ENCODE measurements around the gene OR5AC2. TPM values are rescaled to one million over a fixed set of nuclear protein-coding genes. Genes with fewer than 3 reads are reported as not detected.

OR5AC2 gene
- polyA plus RNA-seq, 1 donor (not counting 4 experiments of a cell fraction or from before 2014, with no cell fraction given), result not detected

DNA sequence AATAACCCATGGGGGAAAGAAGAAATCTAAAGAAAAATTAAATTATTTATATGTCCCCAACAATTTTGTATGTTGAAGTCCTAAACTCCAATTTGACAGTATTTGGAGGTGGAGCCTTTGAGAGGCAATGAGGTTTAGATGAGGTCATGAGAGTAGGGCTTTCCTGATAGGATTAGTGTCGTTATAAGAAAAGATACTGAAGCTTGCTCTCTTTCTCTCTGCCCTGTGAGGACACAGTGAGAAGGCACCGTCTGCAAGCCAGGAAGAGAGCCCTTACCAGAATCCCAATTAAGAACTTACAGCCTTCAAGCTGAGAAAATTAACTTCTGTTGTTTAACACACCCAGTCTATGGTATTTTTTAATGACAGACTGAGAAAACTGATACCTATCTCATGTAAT, 16.1 kb upstream of the OR5AC2 start:
- H3K4me2 ChIP-seq (ENCODE audit: control insufficient read depth, extremely low read depth, insufficient read depth, low read depth, low read length), result no peak overlapping the region
- no peaks in the 10 kb centered on the region for H3K27me3 ChIP-seq (ENCODE audit: control insufficient read depth, extremely low read depth, insufficient read depth, low read length)
- no peaks in the 10 kb centered on the region for H3K4me1 ChIP-seq (ENCODE audit: control insufficient read depth, extremely low read depth, insufficient read depth, low read length)
- no peaks in the 10 kb centered on the region for H3K79me2 ChIP-seq (ENCODE audit: control insufficient read depth, insufficient read depth, low read length)
- no peak for TF ChIP-seq EZH2 (IDR thresholded peaks at IDR 0.05; ENCODE audit: low read length)
- no peak for TF ChIP-seq CTCF (optimal IDR thresholded peaks at IDR 0.05 in 1 of 3, IDR thresholded peaks at IDR 0.05 in 1 of 3, conservative IDR thresholded peaks at IDR 0.05 in 1 of 3; ENCODE audit: extremely low read depth in 1 of 3, insufficient read depth in 2 of 3, low read length in 3 of 3)
- no peak overlapping the region for H3K4me3 ChIP-seq (ENCODE audit: control insufficient read depth in 2 of 3, extremely low read depth in 1 of 3, insufficient read depth in 2 of 3, low read depth in 1 of 3, low read length in 3 of 3)
- FAIRE-seq (no peak), DNase-seq (ENCODE audit: low read depth, low spot score) (no peak)
- H3K36me3 ChIP-seq (ENCODE audit: control insufficient read depth in 2 of 2, extremely low read depth in 1 of 2, insufficient read depth in 2 of 2, low read length in 2 of 2), result no peaks in the 10 kb centered on the region
- H3K27ac ChIP-seq (ENCODE audit: control insufficient read depth, insufficient read depth, low read length), result no peak overlapping the region
- no peaks in the 10 kb centered on the region for H3K9me1 ChIP-seq (ENCODE audit: control insufficient read depth, extremely low read depth, insufficient read depth, low read length)
- dilution Hi-C loops (cut with MboI; ENCODE audit: extremely low pct_ligation_motif_present, low sequenced_read_pairs), result no loop called here
- H3K9ac ChIP-seq (ENCODE audit: control insufficient read depth, extremely low read depth, insufficient read depth, low read length), result no peak overlapping the region
- no peak overlapping the region for H2AFZ ChIP-seq (ENCODE audit: control insufficient read depth, low read length)
- H3K9me3 ChIP-seq (ENCODE audit: control insufficient read depth, low read depth, low read length), result no peaks in the 10 kb centered on the region
- no peaks in the 10 kb centered on the region for H4K20me1 ChIP-seq (ENCODE audit: control insufficient read depth, extremely low read depth, insufficient read depth, low read length)

DNA sequence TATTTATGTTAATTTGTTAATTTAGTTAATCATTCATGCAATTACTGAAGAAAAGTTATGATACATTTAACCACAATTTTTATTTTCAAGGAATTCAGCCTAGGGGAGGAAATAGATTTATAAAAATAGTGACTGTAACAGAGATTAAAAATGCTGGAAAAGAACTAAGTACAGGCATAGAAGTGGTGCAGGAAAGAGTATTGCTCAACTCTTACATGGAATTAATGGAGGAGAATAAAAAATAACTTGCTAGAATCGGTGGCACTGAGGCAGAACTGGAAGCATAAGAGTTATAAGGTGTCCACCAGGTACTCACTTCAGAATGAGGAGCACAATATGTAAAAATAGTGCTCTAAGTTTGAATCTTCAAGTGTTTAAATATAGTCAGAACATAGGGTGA, 13.5 kb upstream of the OR5AC2 start:
- Histone ChIP-seq H3K36me3 (ENCODE audit: control insufficient read depth in 2 of 2, extremely low read depth in 1 of 2, insufficient read depth in 2 of 2, low read length in 2 of 2) (no peaks in the 10 kb centered on the region), H3K79me2 (ENCODE audit: control insufficient read depth, insufficient read depth, low read length) (no peaks in the 10 kb centered on the region), H3K4me3 (ENCODE audit: control insufficient read depth in 2 of 3, extremely low read depth in 1 of 3, insufficient read depth in 2 of 3, low read depth in 1 of 3, low read length in 3 of 3) (no peak overlapping the region), H3K9me1 (ENCODE audit: control insufficient read depth, extremely low read depth, insufficient read depth, low read length) (no peaks in the 10 kb centered on the region), H3K4me2 (ENCODE audit: control insufficient read depth, extremely low read depth, insufficient read depth, low read depth, low read length) (no peak overlapping the region), H3K9ac (ENCODE audit: control insufficient read depth, extremely low read depth, insufficient read depth, low read length) (no peak overlapping the region), H3K27me3 (ENCODE audit: control insufficient read depth, extremely low read depth, insufficient read depth, low read length) (no peaks in the 10 kb centered on the region), H4K20me1 (ENCODE audit: control insufficient read depth, extremely low read depth, insufficient read depth, low read length) (no peaks in the 10 kb centered on the region), H3K9me3 (ENCODE audit: control insufficient read depth, low read depth, low read length) (no peaks in the 10 kb centered on the region), H2AFZ (ENCODE audit: control insufficient read depth, low read length) (no peak overlapping the region), H3K4me1 (ENCODE audit: control insufficient read depth, extremely low read depth, insufficient read depth, low read length) (no peaks in the 10 kb centered on the region), H3K27ac (ENCODE audit: control insufficient read depth, insufficient read depth, low read length) (no peak overlapping the region)
- no peak for FAIRE-seq
- DNase-seq (ENCODE audit: low read depth, low spot score), result no peak
- TF ChIP-seq EZH2 (IDR thresholded peaks at IDR 0.05; ENCODE audit: low read length), result no peak
- TF ChIP-seq CTCF (optimal IDR thresholded peaks at IDR 0.05 in 1 of 3, IDR thresholded peaks at IDR 0.05 in 1 of 3, conservative IDR thresholded peaks at IDR 0.05 in 1 of 3; ENCODE audit: extremely low read depth in 1 of 3, insufficient read depth in 2 of 3, low read length in 3 of 3), result no peak
- dilution Hi-C loops (cut with MboI; ENCODE audit: extremely low pct_ligation_motif_present, low sequenced_read_pairs), result no loop called here

All from keratinocyte (primary cell).